Neuron (in vitro differentiated cells): ENCODE measurements around the gene PTEN.
"Not testable (repeated sequence)": the region's sequence is repeated elsewhere in the genome, so short reads cannot be mapped to it uniquely, and the experiment has no call there.

Experiments used
- H2AFZ ChIP-seq: one replicate; pipeline ENCODE4 v1.6.1; 2013; ENCODE audit warnings: low read depth, mild to moderate bottlenecking, inconsistent platforms, low read length, moderate library complexity
- H3K27me3 ChIP-seq: one replicate; pipeline ENCODE4 v1.6.1; 2013; ENCODE audit warnings: low read length; ENCODE audit not compliant: insufficient read depth
- H3K36me3 ChIP-seq: one replicate; pipeline ENCODE4 v1.6.1; 2013; ENCODE audit warnings: low read length; ENCODE audit not compliant: insufficient read depth
- H3K4me1 ChIP-seq: one replicate; pipeline ENCODE4 v1.6.1; 2013; ENCODE audit warnings: low read length; ENCODE audit not compliant: insufficient read depth
- H3K4me3 ChIP-seq: 2 replicates; pipeline ENCODE4 v1.5.1; 2013; ENCODE audit warnings: mild to moderate bottlenecking, low read length, moderate library complexity
- H3K9me3 ChIP-seq: one replicate; pipeline ENCODE4 v1.6.1; 2013; ENCODE audit warnings: low read length

Gene PTEN

GRCh38 chr10:87863053-87863943, at the start of gene PTEN, which contains the start of gene KLLN:
Gene PTEN (plus strand): TSS chr10:87863625. CDS start chr10:87864470, 845 bp downstream.
Gene KLLN (minus strand): TSS chr10:87863533. CDS start chr10:87862487, 1,046 bp downstream.
- Histone ChIP-seq H3K36me3 (no peaks in the 10 kb centered on the region), H3K4me1 (peaks cover 6% of the 10 kb centered on the region), H3K9me3 (no peaks in the 10 kb centered on the region), H3K27me3 (no peaks in the 10 kb centered on the region), H3K4me3 (peak within 1 kb of the TSS; percentile 56), H2AFZ (peak within 1 kb of the TSS; percentile 21)

- peak overlapping the region; percentile 82 for H3K4me3 ChIP-seq
Observed at GRCh38 chr10:87816163-87816897, 47.1 kb upstream of the PTEN start.

GRCh38 chr10:87816898-87817608, 46.4 kb upstream of the PTEN start:
- no peaks in the 10 kb centered on the region for H3K27me3 ChIP-seq

More at GRCh38 chr10:87816163-87816897, 47.1 kb upstream of the PTEN start:
- peaks cover 19% of the 10 kb centered on the region for H3K36me3 ChIP-seq
- peaks cover 13% of the 10 kb centered on the region for H3K4me1 ChIP-seq
- H2AFZ ChIP-seq = no peak overlapping the region
- no peaks in the 10 kb centered on the region for H3K27me3 ChIP-seq
- H3K9me3 ChIP-seq = peaks cover 3% of the 10 kb centered on the region

GRCh38 chr10:87817609-87818504, 45.6 kb upstream of the PTEN start, which contains the start of gene ATAD1:
Gene ATAD1 (minus strand): TSS chr10:87818226. CDS start chr10:87814599, 3,627 bp downstream.
- H3K27me3 ChIP-seq = no peaks in the 10 kb centered on the region
- H2AFZ ChIP-seq = peak within 1 kb of the TSS; percentile 87
- peak within 1 kb of the TSS; percentile 82 for H3K4me3 ChIP-seq
- no peaks in the 10 kb centered on the region for H3K9me3 ChIP-seq
- H3K4me1 ChIP-seq = peaks cover 13% of the 10 kb centered on the region
- H3K36me3 ChIP-seq = peaks cover 4% of the 10 kb centered on the region

More at GRCh38 chr10:87816898-87817608, 46.4 kb upstream of the PTEN start:
- H3K4me3 ChIP-seq = peak overlapping the region; percentile 82
- no peak overlapping the region for H2AFZ ChIP-seq
- H3K4me1 ChIP-seq = peaks cover 13% of the 10 kb centered on the region
- peaks cover 12% of the 10 kb centered on the region for H3K36me3 ChIP-seq
- peaks cover 3% of the 10 kb centered on the region for H3K9me3 ChIP-seq

- peak overlapping the region; percentile 82 for H3K4me3 ChIP-seq
- no peaks in the 10 kb centered on the region for H3K27me3 ChIP-seq
- H3K4me1 ChIP-seq = peaks cover 13% of the 10 kb centered on the region
Observed at GRCh38 chr10:87818505-87819288, 44.7 kb upstream of the PTEN start.

GRCh38 chr10:87819289-87819585, 44.2 kb upstream of the PTEN start:
- Histone ChIP-seq H3K4me3 (no peak overlapping the region), H3K4me1 (peaks cover 13% of the 10 kb centered on the region), H2AFZ (no peak overlapping the region), H3K9me3 (no peaks in the 10 kb centered on the region), H3K36me3 (no peaks in the 10 kb centered on the region), H3K27me3 (no peaks in the 10 kb centered on the region)

More at GRCh38 chr10:87818505-87819288, 44.7 kb upstream of the PTEN start:
- Histone ChIP-seq H2AFZ (peak overlapping the region; percentile 87), H3K36me3 (no peaks in the 10 kb centered on the region), H3K9me3 (no peaks in the 10 kb centered on the region)

- Histone ChIP-seq H3K9me3 (peaks cover 1% of the 10 kb centered on the region), H3K27me3 (no peaks in the 10 kb centered on the region), H3K36me3 (no peaks in the 10 kb centered on the region), H3K4me3 (no peak overlapping the region), H3K4me1 (no peaks in the 10 kb centered on the region), H2AFZ (no peak overlapping the region)
Observed at GRCh38 chr10:87826653-87827052, 36.8 kb upstream of the PTEN start.

- H3K4me3 ChIP-seq = no peak overlapping the region
- H3K4me1 ChIP-seq = no peaks in the 10 kb centered on the region
- H3K36me3 ChIP-seq = no peaks in the 10 kb centered on the region
Observed at GRCh38 chr10:87827681-87828080, 35.7 kb upstream of the PTEN start.

GRCh38 chr10:87829051-87829450, 34.4 kb upstream of the PTEN start:
- H3K9me3 ChIP-seq, H3K36me3 ChIP-seq: not testable (repeated sequence)

More at GRCh38 chr10:87827681-87828080, 35.7 kb upstream of the PTEN start:
- Histone ChIP-seq H2AFZ (no peak overlapping the region), H3K9me3 (peaks cover 1% of the 10 kb centered on the region), H3K27me3 (no peaks in the 10 kb centered on the region)

GRCh38 chr10:87829986-87830729, 33.3 kb upstream of the PTEN start:
- H3K9me3 ChIP-seq = peaks cover 1% of the 10 kb centered on the region
- no peak overlapping the region for H3K4me3 ChIP-seq
- no peaks in the 10 kb centered on the region for H3K4me1 ChIP-seq
- H2AFZ ChIP-seq = no peak overlapping the region
- no peaks in the 10 kb centered on the region for H3K27me3 ChIP-seq
- no peaks in the 10 kb centered on the region for H3K36me3 ChIP-seq

More at GRCh38 chr10:87829051-87829450, 34.4 kb upstream of the PTEN start:
- not testable (repeated sequence) for H2AFZ ChIP-seq, H3K4me1 ChIP-seq, H3K27me3 ChIP-seq, H3K4me3 ChIP-seq

- Histone ChIP-seq H3K4me3 (no peak overlapping the region), H3K36me3 (no peaks in the 10 kb centered on the region), H3K27me3 (no peaks in the 10 kb centered on the region), H3K9me3 (no peaks in the 10 kb centered on the region), H3K4me1 (no peaks in the 10 kb centered on the region), H2AFZ (no peak overlapping the region)
Observed at GRCh38 chr10:87836098-87836497, 27.3 kb upstream of the PTEN start.
